ENCODE measurements around the gene VPS13D.
"Not testable (repeated sequence)": the region's sequence is repeated elsewhere in the genome, so short reads cannot be mapped to it uniquely, and the experiment has no call there.

The VPS13D gene

DNA sequence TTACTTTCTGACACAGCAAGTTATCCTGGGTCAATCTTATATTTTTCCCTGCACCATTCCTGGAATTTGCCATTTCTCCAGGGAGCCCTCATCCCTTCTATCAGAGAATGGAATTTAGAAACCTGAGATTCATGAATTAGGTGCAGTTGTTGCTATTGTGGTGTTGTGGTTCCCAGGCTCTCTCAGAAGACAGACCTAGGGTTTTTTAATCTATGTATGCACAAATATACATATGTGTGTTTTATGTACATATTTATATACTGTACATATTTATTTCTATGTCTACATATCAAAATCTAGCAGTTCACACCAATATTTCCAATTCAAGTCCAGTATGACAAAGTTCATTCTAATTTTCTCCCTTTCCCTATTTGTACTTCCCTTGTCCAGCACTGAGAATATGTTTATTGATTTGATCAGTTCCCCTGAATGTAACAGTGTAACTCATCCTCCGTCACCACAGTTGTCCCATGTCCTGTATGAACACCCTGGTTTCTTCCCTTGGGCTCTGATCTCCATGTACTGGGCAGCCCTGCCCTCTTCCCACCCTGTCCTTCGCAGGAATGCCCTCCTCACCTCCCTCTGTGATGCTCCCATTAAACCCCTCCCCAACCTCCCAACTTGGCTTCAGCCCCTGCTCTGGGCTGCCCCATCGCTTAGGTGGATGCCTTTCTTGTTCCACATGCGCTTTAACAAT, 145.5 kb downstream of the VPS13D start:
- DNase-seq (ENCODE audit: low spot score), result no peak

DNA sequence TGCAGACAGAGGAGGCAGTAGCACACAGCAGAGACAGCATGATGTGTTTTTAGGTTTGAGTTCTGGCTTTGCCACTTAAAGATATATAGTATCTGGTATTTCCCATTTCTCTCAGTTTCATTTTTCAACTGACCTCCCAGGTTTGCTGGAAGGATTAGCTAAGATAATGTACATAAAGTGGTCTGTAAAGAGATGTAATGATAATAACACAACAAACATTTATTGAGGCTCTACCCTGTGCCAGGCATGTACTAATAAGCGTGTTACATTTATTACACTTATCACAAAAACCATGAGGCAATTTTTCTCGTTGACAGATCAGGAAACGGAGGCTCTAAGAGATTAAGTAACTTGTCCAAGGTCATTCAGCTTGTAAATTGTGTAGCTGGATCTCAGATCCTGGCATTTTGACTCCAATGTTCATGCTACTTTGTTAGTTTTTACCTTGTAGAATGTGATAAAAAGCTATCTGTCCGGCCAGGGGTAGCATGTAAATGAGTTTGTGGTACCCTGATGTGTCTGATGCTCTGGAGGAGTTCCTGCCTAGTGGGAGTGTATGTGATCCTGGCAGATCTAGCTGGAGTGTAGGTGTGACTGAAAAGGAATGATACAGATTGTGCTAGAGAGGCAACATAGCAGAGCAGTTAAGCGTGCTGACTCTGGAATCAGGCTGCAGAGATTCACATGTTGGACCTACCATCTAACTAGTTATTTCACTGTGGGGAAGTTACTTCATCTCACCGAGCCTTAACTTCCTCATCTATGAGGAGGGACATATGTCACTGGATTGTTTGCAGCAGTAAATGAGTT, 146.6 kb downstream of the VPS13D start:
- no peak for DNase-seq (ENCODE audit: low spot score)

- no peak for DNase-seq (ENCODE audit: low spot score)
These were observed 150.8 kb downstream of the VPS13D start for GRCh38 chr1:12380326-12381249.

DNA sequence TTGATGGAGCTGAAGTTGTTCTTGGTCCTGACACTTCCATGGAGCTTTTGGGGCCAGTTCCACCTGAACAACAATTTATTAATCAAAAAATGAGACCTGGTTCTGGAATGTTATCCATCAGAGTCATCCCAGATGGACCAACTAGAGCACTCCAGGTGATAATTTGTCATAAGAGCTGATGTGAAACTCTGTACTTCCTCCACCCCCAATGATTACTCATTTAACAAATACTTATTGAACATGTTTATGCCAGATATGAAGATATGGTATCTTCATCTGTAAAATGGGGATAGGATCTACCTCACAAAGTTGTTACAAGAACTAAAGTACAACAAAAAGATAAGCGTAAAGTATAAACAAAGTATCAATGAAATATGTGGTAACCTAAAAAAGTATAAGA, 153.2 kb downstream of the VPS13D start:
- no peak for DNase-seq (ENCODE audit: low spot score)

DNA sequence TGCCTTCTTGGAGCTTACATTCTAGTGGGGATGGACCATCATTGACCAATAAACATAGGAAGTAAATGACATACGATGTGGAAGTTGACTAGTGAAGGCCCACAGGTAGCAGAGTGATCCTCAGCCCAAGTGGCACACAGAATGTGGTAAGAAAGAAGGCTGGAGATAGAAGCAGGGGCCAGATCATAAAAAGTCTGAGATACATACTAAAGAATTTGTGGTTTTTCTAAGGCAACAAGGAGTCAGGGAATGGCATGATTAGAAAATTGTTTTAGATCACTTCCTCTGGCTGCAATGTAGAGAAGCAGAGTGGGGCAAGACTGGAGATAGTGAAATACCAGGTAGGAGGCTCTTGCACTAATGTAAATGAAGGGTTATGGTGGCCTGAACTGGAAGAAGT, 154.0 kb downstream of the VPS13D start:
- no peak for DNase-seq (ENCODE audit: low spot score)

- no peak for DNase-seq (ENCODE audit: low spot score)
These were observed 155.1 kb downstream of the VPS13D start for GRCh38 chr1:12384836-12385456.

GRCh38 chr1:12386130-12386529, 156.3 kb downstream of the VPS13D start:
- no peak for DNase-seq (ENCODE audit: low spot score)

DNA sequence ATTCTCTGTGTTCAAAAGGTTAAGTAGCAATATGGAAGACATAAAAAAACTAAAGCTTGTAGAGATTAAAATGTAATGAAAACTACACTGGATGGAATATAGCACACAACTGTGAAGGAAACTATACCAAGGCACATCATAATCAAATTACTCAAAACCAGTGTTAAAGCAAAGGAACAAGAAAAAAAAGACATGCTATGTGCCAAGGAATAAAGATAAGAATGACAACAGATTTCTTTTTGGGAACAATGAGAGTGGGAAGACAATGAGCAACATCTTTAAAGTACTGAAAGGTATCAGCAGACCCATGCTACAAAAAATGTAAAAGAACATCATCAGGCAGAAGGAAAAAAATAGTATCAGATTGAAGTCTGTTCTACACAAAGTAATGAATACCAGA, 157.8 kb downstream of the VPS13D start:
- peak; percentile 24 for DNase-seq (ENCODE audit: low spot score)

- DNase-seq (ENCODE audit: low spot score), result not testable (repeated sequence)
These were observed 160.5 kb downstream of the VPS13D start for GRCh38 chr1:12390296-12390695.

GRCh38 chr1:12397462-12398450, 167.9 kb downstream of the VPS13D start:
- DNase-seq (ENCODE audit: low spot score), result no peak

- DNase-seq (ENCODE audit: low spot score), result no peak
These were observed 168.6 kb downstream of the VPS13D start for GRCh38 chr1:12398479-12398878.

- DNase-seq (ENCODE audit: low spot score), result no peak
These were observed 170.3 kb downstream of the VPS13D start for GRCh38 chr1:12400027-12400693.

GRCh38 chr1:12402159-12402673, 172.4 kb downstream of the VPS13D start:
- DNase-seq (ENCODE audit: low spot score), result no peak

DNA sequence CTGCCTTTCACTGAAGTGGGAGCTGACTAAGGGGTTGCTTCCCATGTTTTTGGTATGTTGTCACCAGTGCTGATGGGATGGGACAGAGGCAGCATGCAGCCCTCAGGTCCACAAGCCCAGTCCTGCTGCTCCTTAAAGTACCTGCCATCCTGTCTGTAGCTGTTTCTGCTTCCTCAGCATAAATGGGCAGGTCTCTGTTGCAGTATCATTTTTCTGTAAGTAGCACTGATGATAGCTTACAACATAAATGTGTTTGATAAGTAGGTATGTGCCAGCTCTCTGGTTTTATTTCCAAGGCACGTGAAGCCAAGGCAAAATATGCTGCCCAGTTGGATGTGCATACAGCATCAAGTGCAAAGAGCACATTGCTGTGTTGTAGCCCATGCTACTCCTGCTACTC, 173.0 kb downstream of the VPS13D start:
- no peak for DNase-seq (ENCODE audit: low spot score)

GRCh38 chr1:12404918-12405317, 175.1 kb downstream of the VPS13D start:
- DNase-seq (ENCODE audit: low spot score), result no peak

GRCh38 chr1:12405325-12406210, 175.7 kb downstream of the VPS13D start:
- no peak for DNase-seq (ENCODE audit: low spot score)

DNA sequence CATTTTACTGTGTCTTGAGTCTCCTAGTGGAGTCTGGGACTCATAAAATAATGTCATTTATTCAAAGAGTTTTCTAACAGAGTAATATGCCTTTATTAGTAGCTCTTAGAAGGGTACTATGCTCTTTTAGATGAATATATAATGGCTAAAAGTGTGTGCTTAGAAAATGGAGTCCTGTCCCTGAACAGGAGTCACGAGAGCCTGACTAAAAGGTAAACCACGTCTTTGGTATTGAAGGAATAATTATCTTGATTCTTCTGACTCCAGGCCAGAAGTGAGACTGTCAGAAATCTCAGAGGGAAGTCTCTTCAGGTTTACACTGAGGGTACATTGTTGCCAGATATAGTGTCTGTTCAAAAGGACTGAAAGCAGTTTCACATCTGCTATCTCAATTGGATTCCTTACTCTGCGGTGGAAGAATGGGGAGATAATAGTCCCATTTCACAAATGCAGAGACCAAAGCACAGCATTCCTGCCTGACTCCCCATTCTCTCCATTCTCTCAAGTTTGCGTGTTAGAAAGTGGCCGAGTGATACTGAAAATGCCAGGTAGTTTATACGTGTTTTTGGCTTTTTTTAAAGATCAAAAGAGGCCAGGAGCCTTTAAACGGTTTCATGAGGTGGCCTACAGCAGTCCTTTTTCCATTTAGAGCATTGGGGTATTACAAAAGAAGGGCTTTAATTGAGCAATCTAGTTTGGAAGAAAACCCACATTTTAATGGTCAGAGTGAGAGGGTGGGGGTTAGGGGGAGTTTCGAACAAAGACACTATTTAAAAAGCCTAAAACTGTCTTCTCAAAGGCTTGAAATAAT, 176.6 kb downstream of the VPS13D start:
- no peak for DNase-seq (ENCODE audit: low spot score)

Measured in NAMALWA (cell line).